GM21381 (cell line): ENCODE results near the gene CYP2B6.
"Not testable (repeated sequence)": the region's sequence is repeated elsewhere in the genome, so short reads cannot be mapped to it uniquely, and the experiment has no call there.

Experiments used
- ATAC-seq: cut with Tn5 transposase; IDR thresholded peaks from one replicate; pipeline ENCODE4 v1.9.1; 2021; ENCODE audit warnings: mild to moderate bottlenecking, moderate library complexity; ENCODE audit not compliant: unreplicated experiment

Gene CYP2B6

GRCh38 chr19:40980743-40981442 lies 10.2 kb upstream of the CYP2B6 start:
- ATAC-seq: not testable (repeated sequence)

- ATAC-seq: no peak
Observed at GRCh38 chr19:40981591-40981990, 9.5 kb upstream of the CYP2B6 start.

GRCh38 chr19:40982594-40983101 lies 8.4 kb upstream of the CYP2B6 start:
- no peak for ATAC-seq

GRCh38 chr19:40989453-40989852 lies 1.6 kb upstream of the CYP2B6 start:
- no peak for ATAC-seq

GRCh38 chr19:40995355-40995754 lies 4.3 kb downstream of the CYP2B6 start:
- ATAC-seq: no peak

- ATAC-seq: not testable (repeated sequence)
Observed at GRCh38 chr19:40999018-40999417, 7.9 kb downstream of the CYP2B6 start.

GRCh38 chr19:41000310-41000737 lies 9.2 kb downstream of the CYP2B6 start:
- ATAC-seq: no peak

- ATAC-seq: no peak
Observed at GRCh38 chr19:41001243-41001971, 10.3 kb downstream of the CYP2B6 start.

GRCh38 chr19:41003656-41004055 lies 12.6 kb downstream of the CYP2B6 start:
- not testable (repeated sequence) for ATAC-seq

GRCh38 chr19:41009700-41010235 lies 18.7 kb downstream of the CYP2B6 start:
- ATAC-seq: no peak

GRCh38 chr19:41013359-41013758 lies 22.3 kb downstream of the CYP2B6 start:
- no peak for ATAC-seq

GRCh38 chr19:41014643-41015042 lies 23.6 kb downstream of the CYP2B6 start:
- no peak for ATAC-seq

GRCh38 chr19:41016488-41017071 lies 25.5 kb downstream of the CYP2B6 start:
- no peak for ATAC-seq

- ATAC-seq: no peak
Observed at GRCh38 chr19:41018736-41019290, 27.7 kb downstream of the CYP2B6 start.

- no peak for ATAC-seq
Observed at GRCh38 chr19:41019346-41019745, 28.3 kb downstream of the CYP2B6 start.

GRCh38 chr19:41023193-41023592 lies 32.1 kb downstream of the CYP2B6 start:
- ATAC-seq: no peak

- no peak for ATAC-seq
Observed at GRCh38 chr19:41025411-41025810, 34.3 kb downstream of the CYP2B6 start.

GRCh38 chr19:41025871-41026270 lies 34.8 kb downstream of the CYP2B6 start:
- ATAC-seq: no peak

- ATAC-seq: no peak
Observed at GRCh38 chr19:41027273-41027967, 36.3 kb downstream of the CYP2B6 start.
